Stimulated activated CD4-positive, alpha-beta T cell treated with anti-CD3 and anti-CD28 coated beads, Interleukin-1b, Interleukin-23, amount 100 ng/mL, for 48 hours (primary cell): ENCODE measurements around the gene UBE2E1.

Experiments used
- DNase-seq: peaks from one replicate; pipeline ENCODE4 v3.0.0-alpha.2; 2020

The UBE2E1 gene

DNA sequence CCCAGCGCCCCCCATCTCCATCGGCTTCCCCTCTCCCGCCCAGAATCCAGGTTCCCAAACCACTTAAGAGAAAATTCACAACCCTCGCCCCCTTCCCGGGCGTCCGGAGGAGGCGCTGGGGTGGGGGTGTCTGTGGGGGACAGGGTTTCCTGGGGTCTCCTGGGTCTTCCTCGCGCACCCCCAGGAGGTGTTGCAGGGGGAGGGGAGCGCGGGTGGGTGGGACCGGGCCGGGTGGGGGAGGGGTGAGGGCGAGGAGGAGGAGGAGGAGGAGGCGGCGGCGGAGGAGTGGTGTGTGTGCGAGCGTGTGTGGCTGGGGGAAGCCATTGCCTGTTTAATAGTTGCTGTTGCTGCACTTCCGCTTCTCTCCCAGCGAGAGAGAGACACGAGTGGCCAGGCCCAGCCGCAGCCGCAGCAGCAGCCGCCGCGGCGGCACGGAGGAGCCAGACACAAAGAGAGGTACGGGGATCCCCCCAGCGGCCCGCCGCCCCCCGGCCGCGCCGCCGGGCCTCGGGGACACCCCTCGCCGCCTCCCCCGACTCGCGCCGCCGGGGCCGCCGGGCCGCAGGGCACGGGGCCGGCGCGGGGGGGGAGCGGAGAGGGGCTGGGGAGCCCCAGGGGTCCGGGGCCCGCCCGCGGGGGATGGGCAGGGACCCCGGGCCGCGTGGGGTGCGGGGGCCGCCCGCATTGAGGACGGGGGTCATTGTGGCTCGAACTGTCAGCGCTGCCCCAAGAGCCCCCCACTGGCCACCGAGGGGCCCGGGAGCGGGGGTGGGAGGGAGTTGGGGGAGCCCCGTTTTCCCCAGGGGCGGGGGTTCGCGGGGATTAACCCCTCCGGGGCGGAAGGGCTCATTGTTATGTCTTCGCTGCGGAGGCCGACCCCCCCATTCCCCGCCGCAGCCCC, at the start of gene UBE2E1:
UBE2E1 (plus strand) TSS at position 323 of the 901 bp plus-strand sequence. CDS start 1,315 bp downstream, outside the sequence.
- peak; percentile 66 for DNase-seq

DNA sequence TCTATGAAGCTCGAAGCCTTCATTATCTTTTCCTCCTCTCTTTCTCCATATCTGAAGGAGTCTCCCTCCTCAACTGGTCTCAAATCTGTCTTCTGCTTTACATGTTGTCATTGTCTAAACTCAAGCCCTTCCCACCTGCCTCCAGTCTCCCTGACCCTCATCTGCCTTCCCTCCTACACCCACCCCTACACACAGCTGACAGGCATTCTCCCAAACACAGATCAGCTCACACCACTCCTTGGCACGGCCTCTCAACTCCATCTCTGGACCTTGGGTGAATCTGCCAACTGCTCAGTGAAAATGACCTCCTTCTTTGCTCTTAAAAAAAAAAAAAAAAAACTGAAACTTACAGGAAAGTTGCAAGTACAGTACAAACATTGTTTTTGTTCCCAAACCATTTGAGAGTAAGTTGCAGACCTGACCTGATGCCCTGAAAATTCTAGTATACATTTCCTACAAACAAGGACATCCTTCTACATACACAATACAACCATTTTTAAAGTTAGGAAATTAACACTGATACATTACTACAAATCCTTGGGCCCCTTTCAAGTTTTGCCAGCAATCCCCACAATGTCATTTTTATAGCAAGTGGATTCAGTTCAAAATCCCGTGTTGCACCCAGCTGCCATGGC, 49.4 kb upstream of the UBE2E1 start:
- no peak for DNase-seq

DNA sequence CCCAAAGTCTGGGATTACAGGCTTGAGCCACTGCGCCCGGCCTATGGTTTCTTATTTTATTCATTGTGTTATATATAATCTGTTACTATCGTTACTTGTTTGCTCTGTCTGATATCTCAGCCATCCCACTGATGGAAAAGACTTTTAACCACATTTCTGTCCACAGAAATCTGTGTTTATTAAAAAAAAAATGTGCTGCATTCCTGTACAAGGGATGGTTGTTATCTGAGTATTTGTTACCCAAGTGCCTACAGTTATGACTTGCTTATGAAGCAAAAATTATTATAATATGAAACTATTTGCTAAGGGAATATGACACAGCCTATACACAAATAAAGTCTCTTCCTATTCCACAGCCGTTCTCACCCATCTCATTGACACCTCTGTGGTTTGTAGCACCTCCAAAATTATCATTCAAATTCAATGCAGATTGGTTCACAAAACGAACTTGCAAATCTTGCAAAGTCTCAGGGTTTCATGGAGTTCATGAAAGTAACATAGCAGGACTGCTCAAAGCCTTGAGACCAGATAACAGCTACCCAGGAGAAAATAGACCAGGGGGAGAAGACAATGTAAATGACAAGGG, 47.4 kb upstream of the UBE2E1 start:
- DNase-seq = no peak

DNA sequence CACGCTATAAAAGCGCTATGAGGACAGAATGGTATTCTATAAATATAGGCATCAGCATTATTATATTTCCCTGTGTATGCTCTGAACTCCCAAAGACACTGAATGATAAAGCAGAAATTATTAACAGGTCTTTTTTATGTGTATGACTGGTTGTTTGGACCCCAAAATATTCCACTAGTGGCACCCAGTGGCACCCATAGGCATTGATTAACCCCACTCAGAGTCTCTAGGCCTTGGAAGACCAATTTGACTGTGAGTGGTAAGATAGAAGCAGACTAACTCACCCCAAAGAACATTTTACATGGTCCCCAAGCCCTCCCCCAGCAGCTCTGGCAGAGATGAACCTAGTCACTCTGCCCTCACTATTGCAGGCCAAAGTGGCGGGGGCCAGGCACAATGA, 45.4 kb upstream of the UBE2E1 start:
- DNase-seq = no peak

DNA sequence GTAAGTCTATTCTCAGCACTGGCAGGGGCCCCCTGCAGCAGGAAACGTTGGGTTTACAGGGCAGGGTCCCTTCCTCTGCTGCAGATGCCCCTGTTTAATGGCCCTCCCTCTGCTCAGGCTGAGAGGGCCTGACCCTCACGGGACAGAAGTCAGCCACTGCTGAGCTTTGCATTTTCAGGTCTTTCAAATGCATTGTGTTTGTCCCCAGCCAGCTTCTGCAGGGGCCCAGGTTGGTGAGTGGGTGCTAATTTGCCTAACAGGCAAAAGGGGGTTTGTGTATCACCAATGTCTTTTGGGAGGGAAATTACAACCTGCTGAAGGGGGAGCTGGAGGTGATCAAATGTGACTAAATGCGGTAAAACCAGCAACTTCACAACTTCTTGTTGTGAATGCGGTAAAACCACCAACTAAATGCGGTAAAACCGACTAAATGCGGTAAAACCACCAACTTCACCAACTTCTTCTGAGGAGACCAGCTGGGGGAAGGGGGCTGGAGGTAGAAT, 44.8 kb upstream of the UBE2E1 start:
- DNase-seq = peak; percentile 28

DNA sequence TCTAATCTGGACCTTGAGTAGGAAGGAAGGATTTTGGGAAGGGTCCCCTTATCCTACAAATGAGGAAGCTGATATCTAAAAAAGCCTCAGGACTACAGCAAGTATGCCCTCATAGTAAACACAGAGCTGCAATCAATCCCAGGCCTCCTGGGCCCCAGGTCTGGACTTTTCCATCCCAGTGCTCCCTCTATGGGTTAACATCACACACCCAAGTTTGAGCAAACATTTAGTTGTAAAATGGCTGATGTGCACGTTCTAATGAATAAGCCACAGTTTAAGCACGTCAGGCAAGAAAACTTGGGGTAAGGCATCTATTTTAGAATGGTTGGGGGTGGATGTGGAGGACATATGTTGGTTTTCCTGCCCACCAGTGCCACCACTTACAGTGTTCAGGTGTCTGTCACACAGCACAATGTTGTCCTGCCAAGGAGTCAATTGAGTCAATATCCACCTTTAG, 44.3 kb upstream of the UBE2E1 start:
- no peak for DNase-seq

DNA sequence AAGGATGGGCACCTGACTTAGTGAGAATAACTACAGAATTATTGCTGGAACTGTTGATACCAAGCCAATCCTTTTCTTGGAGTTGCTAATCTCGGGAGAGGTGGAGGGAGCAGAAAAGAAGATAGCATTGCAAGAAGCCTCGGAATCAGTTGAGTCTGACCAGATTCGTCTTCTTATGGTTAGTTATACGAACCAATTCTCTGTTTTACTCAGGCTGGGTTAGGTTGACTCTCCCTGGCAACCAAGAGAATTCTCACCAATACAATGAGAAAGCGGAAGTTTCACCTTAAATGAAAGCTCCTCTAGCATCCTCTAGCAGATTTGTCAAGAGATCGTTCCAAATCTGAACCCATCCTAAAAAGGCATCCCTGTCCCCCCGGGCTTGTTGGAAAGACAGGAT, 43.5 kb upstream of the UBE2E1 start:
- no peak for DNase-seq

DNA sequence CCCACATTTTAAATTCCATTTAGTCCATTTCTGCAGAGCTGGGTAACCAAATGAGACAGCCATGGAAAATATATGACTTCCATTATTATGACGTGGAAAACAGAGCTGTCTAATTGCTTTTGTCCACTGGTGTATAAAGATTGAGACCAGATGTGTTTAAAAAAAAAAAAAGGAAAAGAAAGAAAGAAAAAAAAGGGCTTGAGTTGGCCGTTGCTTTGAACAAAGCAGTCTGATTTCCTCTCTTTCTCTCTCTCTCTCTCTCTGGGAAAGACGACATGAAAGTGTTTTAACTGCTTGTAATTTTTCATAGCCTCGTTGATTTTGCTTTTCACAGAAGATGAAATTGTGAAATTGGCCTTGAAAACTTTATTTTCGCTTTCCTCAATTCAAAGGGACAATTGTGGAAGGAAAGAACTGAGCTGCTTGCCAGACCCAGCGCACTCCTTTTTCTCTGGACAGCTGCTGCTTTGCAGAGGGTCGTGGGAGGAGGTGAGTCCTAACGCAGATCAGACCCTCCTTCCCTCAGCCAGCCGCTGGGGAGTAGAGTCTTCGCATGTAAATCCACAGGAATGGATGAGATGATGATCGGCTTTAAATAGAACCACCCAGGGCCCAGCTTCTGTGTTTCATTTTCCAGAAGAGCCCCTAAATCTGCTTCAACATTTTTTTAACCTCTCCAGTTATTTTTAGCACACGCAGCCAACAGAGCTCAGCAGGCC, 42.8 kb upstream of the UBE2E1 start:
- DNase-seq = no peak

DNA sequence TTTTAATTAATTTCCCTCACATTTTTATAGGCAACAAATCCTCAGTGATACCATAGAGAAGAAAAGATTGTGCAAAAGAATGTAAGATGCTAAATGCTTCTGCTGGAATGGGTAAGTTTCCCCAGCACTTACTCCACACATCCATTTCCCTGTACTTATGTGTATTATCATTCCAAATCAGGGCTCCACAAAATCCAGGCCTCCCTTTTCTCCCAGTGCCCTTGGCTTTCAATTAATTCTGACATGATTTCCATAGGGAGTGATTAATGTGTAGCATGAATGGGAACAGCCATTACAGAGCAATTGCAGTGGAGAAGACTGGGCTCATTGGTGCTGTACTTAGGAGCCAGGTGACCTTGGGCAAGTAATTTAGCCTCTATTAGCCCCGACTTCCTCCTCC, 41.3 kb upstream of the UBE2E1 start:
- no peak for DNase-seq

DNA sequence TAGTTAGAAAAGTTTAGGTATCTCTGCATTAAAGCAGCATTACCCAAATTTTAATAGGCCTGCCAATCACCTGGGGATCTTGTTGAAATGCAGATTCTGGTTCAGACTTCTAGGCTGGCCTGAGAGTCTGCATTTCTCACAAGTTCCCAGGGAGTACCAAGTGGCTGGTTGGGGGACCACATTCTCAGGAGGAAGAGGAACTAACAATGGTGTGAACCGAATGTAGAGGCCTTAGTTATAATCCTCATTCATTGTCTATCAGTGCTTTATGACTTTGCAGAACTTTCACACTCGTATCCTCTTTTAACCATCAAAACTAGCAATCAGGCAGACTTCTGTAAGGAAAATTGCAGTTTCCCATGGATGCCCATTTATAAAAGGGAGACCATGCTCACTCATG, 38.2 kb upstream of the UBE2E1 start:
- no peak for DNase-seq

DNA sequence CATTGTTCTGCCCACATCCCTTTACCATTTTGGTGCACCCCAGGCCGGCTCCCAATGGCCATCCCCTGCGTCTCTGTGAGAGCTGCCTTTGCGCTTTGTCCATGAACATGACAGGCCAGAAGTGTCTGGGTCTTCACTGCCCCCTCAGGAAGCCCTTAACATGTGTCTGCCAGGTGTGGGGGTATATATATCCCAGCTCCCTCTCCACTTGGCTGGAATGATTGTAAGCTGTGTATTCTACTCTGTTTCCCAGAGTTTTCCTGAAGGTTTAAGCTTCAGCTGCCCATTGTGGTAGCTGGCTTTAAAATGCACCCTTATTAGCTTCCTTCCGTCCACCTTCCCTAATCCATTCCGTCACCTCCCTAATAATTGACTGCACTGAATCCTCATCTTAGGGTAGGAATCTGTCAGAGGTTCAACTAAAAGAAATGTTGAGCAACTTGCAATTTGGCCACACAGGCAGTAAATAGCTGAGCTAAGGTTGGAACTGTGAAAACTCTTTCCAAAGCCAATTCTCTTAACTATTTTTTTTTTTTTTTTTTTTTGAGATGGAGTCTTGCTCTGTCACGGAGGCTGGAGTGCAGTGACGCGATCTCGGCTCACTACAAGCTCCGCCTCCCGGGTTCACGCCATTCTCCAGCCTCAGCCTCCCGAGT, 30.4 kb upstream of the UBE2E1 start:
- DNase-seq = no peak

DNA sequence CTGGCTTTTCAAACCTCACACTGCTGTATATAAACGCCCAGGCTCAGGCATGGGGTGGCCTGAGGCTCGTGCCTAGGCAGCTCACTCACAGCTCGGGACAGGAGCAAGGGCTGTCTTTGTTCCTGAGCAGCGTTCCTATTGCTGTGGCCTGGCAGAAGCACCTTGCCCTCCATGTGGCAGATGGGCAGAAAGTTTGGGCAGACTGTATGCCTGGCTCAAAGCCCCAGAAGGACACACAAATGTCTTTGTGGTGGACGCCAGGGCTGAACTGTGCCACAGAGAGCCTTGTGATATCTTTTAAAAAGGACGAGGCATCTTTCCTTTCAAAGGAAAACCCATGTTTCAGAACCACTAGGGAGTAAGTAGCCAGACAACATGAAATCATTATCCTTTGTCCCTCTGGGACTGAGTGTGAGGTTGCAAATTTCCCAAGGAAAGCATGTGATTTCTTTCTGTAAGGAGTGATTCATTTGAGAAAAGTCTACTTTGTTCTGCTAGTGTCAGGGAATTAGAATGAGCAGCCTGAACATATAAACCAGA, 29.3 kb upstream of the UBE2E1 start:
- no peak for DNase-seq

DNA sequence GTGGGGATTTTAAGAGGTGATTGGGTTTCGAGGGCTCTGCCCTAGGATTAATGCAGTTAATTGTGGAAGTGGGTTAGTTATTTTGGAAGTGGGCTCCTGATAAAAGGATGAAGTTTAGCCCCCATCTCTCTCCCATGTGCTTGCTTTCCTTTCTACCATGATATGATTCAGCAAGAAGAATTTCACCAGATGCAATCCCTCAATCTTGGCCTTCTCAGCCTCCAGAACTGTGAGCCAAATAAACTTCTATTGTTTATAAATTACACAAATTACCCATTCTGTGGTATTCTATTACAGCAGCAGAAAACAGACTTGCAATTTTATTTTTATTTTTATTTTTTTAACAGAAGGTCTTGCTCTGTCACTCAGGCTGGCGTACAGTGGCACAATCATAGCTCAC, 27.3 kb upstream of the UBE2E1 start:
- DNase-seq = no peak

DNA sequence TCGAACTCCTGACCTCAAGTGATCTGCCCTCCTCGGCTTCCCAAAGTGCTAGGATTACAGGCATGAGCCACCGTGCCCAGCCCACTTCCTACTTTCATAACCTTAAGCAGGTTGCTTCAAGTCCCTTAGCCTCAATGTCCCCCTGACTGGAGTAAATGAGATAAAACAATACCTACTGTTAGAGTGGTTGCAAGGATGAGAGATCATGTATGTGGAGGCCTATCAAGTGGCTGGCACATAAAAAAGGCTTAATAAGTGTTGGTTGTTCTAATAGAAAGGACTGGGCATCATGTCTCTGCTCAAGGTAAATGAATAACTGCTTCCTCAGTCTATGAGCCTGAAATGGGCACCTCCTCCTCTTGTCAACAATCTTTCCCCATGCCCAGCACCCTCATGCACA, 25.9 kb upstream of the UBE2E1 start:
- DNase-seq = no peak

DNA sequence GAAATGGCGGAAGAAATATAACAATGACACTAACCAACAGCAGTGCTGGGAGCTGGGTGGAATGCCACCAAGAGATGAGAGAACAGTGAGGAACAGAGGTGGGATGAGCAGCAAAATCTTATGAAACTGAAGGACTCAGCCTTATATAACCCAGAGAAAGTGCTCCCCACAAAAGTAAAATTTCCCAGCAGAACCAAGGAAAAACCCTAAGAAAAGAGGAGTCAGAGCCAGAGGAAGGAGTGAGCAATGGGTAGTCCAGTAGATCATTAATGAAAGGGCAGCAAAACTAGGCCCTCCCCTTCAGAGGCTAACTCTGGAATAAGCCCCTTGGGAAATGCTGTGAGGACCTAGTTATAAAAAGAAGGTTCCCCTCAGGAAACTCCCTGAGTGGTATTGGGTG, 24.7 kb upstream of the UBE2E1 start:
- no peak for DNase-seq

DNA sequence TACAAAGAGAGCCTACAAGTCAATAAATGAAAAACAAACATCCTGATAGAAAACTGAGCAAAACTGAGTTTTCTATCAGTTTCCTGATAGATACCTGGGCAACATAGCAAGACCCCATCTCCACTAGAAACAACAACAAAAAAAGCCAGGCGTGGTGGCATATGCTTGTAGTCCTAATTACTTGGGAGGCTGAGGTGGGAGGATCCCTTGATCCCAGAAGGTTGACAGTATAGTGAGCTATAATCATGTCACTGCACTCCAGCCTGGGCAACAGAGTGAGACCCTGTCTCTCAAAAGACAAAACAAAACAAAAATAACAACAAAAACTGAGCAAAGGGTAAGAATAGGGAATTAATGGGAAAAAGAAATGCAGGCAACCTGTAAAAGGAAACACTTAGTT, 23.9 kb upstream of the UBE2E1 start:
- DNase-seq = no peak

DNA sequence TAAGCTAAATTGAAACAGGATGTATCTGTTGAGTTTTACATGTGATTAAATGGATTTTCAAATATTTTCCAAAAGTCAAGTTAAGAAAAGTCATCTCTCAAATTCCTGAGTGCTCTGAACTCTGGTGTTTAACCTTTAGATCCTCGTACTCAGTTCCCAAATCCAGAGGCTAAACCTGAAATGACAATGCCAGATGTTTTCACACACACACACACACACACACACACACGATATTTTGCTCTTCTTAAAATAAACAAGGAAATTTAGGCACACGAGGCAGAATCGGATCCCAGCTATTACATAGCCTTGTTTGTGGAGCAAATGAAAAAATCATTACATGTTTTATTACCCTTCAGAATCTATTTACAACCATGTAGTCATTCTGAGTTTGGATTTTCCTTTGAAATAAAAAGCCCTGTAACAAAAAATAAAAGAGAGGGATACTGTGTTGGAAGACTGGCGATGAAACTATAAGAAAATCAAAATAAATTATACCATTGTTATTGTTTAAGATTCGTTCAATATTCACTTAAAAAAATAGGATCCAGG, 20.6 kb upstream of the UBE2E1 start:
- DNase-seq = no peak

DNA sequence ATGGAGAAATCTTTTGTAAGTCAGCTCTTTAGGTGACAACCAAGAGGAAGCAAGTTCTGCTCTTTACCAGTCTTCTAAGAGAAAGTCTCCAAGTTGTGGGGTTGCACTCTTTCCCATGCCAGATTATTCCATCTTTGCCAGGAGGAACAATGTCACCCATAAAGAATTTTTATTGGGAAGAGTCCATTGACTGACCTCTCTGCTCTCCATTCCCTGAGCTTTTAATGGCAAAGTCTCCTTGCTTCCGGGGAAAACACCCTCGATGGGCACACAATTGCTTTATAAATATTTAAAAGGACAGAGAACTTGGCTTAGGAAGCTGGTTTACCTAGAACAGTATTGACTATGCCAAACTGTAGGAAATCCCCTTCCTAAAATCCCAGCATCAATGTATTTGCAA, 19.9 kb upstream of the UBE2E1 start:
- DNase-seq = no peak

DNA sequence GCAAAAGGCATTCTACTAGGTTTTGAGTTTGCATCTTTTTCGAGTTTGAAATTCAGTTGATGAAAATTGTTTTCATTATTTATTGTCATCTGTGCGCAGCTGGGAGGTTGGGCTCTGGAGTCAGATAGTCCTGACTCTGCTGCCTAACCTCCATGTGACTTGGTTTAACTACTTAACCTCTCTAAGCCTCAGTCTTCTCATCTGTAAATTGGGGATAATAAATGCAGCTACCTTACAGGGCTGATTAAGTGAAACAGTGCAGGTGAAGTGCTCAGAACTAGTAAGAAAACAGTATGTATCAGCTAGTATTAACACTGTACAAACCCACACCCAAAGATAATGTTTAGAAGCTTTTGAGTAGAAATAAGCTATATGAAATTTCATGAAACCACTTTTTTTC, 14.1 kb upstream of the UBE2E1 start:
- DNase-seq = no peak

DNA sequence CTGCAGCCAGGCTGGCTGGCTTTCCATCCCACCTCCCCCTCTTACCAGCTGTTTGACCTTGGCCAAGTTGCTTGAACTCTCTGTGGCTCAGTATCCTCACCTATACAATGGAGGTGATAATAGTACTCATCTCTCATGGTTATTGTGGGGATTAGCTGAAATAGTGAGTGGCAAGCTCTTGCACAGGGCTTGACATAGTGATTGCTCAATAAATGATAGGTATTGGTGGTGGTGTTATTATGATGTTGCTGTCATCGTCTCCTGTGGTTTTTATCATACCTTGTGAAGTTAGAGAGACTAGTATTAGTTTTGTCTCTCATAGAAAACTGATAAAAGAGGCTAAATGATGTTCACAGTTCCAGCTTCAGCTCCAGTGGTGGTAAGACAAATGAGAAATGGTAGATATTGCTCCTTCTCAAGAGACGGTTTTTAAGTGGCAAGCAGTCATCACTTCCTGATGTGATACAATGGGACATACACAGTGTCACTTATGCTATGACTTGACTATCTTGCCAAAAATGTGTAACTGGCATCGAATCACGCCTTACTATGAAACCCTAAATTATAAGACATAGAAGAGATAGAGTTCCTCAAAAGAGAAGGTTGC, 12.1 kb upstream of the UBE2E1 start:
- no peak for DNase-seq

DNA sequence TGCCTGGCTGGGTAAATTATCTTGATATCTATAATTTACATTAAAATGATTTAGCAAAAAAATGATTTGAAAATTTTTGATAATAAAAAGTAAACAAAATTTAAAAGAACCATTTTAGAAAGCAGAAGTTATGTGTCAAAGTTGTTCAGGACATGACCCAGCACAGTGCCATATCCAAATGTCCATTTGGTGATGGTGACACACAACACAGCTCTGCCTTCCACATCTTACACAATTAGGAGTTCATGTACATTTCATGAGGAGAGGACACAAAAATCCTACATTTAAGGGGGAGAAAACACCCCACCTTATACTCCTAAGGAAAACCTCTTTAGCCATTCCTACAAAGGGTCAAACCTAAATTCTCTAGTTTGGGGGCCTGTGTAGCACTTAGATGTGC, 10.7 kb upstream of the UBE2E1 start:
- no peak for DNase-seq

DNA sequence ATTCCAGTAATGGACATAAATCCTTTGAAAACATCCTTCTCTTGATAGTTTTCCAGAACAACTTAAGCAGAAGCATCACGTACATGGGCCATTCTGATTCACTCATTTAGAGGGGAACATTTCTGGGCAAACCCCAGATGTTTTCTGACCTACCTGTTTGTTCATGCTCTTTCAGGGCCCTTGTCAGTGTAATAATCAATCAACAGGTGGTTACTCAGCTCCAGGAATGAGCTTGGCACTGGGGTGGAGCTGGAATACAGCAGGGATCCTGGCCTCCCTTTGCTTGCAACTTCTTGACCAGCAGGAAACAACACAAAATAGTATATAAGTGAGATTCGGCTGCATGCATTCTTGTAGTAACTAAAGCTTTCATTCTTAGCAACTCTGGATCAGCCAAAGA, 9.2 kb upstream of the UBE2E1 start:
- no peak for DNase-seq
